ENCODE data around the gene PLEKHO1. TPM values are rescaled to one million over a fixed set of nuclear protein-coding genes. Genes with fewer than 3 reads are reported as not detected.
"Not testable (repeated sequence)": the region's sequence is repeated elsewhere in the genome, so short reads cannot be mapped to it uniquely, and the experiment has no call there.

PLEKHO1 gene
- total and polyA plus RNA-seq, 4 donors: 41.6 to 88.0 (median 60.1) TPM

DNA sequence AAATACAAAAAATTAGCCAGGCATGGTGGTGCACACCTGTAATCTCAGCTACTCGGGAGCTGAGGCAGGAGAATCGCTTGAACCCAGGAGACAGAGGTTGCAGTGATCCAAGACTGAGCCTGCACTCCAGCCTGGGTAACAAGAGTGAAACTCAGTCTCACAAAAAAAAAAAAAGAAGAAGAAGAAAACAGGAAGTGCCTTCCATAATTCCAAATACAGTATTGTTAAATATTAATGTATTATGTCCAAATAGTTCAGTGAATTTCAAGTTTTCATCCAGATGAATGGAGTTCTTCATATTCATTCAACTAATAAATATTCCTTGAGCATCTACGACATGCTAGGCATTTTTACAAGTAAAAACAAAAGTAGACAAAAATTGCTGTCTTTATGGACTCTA, 33.3 kb downstream of the PLEKHO1 start:
- no peaks in the 10 kb centered on the region for H3K36me3 ChIP-seq (ENCODE audit: control insufficient read depth in 4 of 4, insufficient read depth in 4 of 4, low read length in 4 of 4)
- H3K9me3 ChIP-seq (ENCODE audit: control insufficient read depth in 4 of 4, insufficient read depth in 3 of 4, low read length in 3 of 4): no peaks in the 10 kb centered on the region
- WGBS, 2 donors: 81 to 95% methylated on average over 3 of the region's 3 CpGs
- DNase-seq: no peak
- H3K4me1 ChIP-seq (ENCODE audit: control insufficient read depth in 5 of 5, insufficient read depth in 5 of 5, low read length in 5 of 5): no peaks in the 10 kb centered on the region
- H3K4me3 ChIP-seq: no peak overlapping the region
- TF ChIP-seq CTCF (IDR thresholded peaks at IDR 0.05; ENCODE audit: control extremely low read depth, extremely low read depth): no peak
- no peak overlapping the region for H3K27ac ChIP-seq (ENCODE audit: low read depth in 1 of 2, low read length in 1 of 2)
- H3K9ac ChIP-seq (ENCODE audit: insufficient read depth in 1 of 2, low read length in 2 of 2): no peak overlapping the region
- ATAC-seq (ENCODE audit: insufficient read depth, low FRiP score): no peak
- no peaks in the 10 kb centered on the region for H3K27me3 ChIP-seq (ENCODE audit: control insufficient read depth in 3 of 3, insufficient read depth in 3 of 3, low read length in 2 of 3)

GRCh38 chr1:150185481-150185880, 35.8 kb downstream of the PLEKHO1 start:
- no peak overlapping the region for H3K27ac ChIP-seq (ENCODE audit: low read depth in 1 of 2, low read length in 1 of 2)

GRCh38 chr1:150186438-150186788, 36.7 kb downstream of the PLEKHO1 start:
- not testable (repeated sequence) for DNase-seq; ATAC-seq (ENCODE audit: insufficient read depth, low FRiP score)
- WGBS, 2 donors: 80 to 87% methylated on average over 7 of the region's 7 CpGs

More at GRCh38 chr1:150185481-150185880, 35.8 kb downstream of the PLEKHO1 start:
- Histone ChIP-seq H3K9ac (ENCODE audit: insufficient read depth in 1 of 2, low read length in 2 of 2) (no peak overlapping the region), H3K36me3 (ENCODE audit: control insufficient read depth in 4 of 4, insufficient read depth in 4 of 4, low read length in 4 of 4) (no peaks in the 10 kb centered on the region), H3K27me3 (ENCODE audit: control insufficient read depth in 3 of 3, insufficient read depth in 3 of 3, low read length in 2 of 3) (no peaks in the 10 kb centered on the region), H3K9me3 (ENCODE audit: control insufficient read depth in 4 of 4, insufficient read depth in 3 of 4, low read length in 3 of 4) (no peaks in the 10 kb centered on the region), H3K4me3 (no peak overlapping the region), H3K4me1 (ENCODE audit: control insufficient read depth in 5 of 5, insufficient read depth in 5 of 5, low read length in 5 of 5) (no peaks in the 10 kb centered on the region)
- TF ChIP-seq CTCF (IDR thresholded peaks at IDR 0.05; ENCODE audit: control extremely low read depth, extremely low read depth): no peak
- 90 to 93% methylated on average over 7 of the region's 7 CpGs for WGBS, 2 donors
- no peak for DNase-seq
- no peak for ATAC-seq (ENCODE audit: insufficient read depth, low FRiP score)

GRCh38 chr1:150186789-150187559, 37.3 kb downstream of the PLEKHO1 start:
- 13 to 27% methylated on average over 10 of the region's 10 CpGs for WGBS, 2 donors
- DNase-seq: peak in 2 of 3 donors; percentile 76

More at GRCh38 chr1:150186438-150186788, 36.7 kb downstream of the PLEKHO1 start:
- not testable (repeated sequence) for H3K4me3 ChIP-seq; H3K36me3 ChIP-seq (ENCODE audit: control insufficient read depth in 4 of 4, insufficient read depth in 4 of 4, low read length in 4 of 4); H3K9ac ChIP-seq (ENCODE audit: insufficient read depth in 1 of 2, low read length in 2 of 2); H3K27me3 ChIP-seq (ENCODE audit: control insufficient read depth in 3 of 3, insufficient read depth in 3 of 3, low read length in 2 of 3); H3K27ac ChIP-seq (ENCODE audit: low read depth in 1 of 2, low read length in 1 of 2); H3K9me3 ChIP-seq (ENCODE audit: control insufficient read depth in 4 of 4, insufficient read depth in 3 of 4, low read length in 3 of 4); H3K4me1 ChIP-seq (ENCODE audit: control insufficient read depth in 5 of 5, insufficient read depth in 5 of 5, low read length in 5 of 5)

More at GRCh38 chr1:150186789-150187559, 37.3 kb downstream of the PLEKHO1 start:
- H3K4me1 ChIP-seq (ENCODE audit: control insufficient read depth in 5 of 5, insufficient read depth in 5 of 5, low read length in 5 of 5): no peaks in the 10 kb centered on the region
- no peaks in the 10 kb centered on the region for H3K36me3 ChIP-seq (ENCODE audit: control insufficient read depth in 4 of 4, insufficient read depth in 4 of 4, low read length in 4 of 4)
- peak overlapping the region in 1 of 2 donors; percentile 37 for H3K27ac ChIP-seq (ENCODE audit: low read depth in 1 of 2, low read length in 1 of 2)
- TF ChIP-seq CTCF (IDR thresholded peaks at IDR 0.05; ENCODE audit: control extremely low read depth, extremely low read depth): peak; percentile 32
- no peak overlapping the region for H3K9ac ChIP-seq (ENCODE audit: insufficient read depth in 1 of 2, low read length in 2 of 2)
- no peaks in the 10 kb centered on the region for H3K9me3 ChIP-seq (ENCODE audit: control insufficient read depth in 4 of 4, insufficient read depth in 3 of 4, low read length in 3 of 4)
- ATAC-seq (ENCODE audit: insufficient read depth, low FRiP score): peak; percentile 78
- no peaks in the 10 kb centered on the region for H3K27me3 ChIP-seq (ENCODE audit: control insufficient read depth in 3 of 3, insufficient read depth in 3 of 3, low read length in 2 of 3)
- no peak overlapping the region for H3K4me3 ChIP-seq
